ENCODE results near the gene IGSF21.

Gene IGSF21

GRCh38 chr1:18146886-18147285 lies 39.3 kb downstream of the IGSF21 start:
- Histone ChIP-seq H3K27me3 (replicated peaks; ENCODE audit: control insufficient read depth, insufficient read depth, low read length) (peaks cover 1% of the 10 kb centered on the region; the same call in 1 of the 2 replicates), H3K36me3 (ENCODE audit: control insufficient read depth, insufficient read depth, low read length) (no peaks in the 10 kb centered on the region), H3K4me3 (replicated peaks; ENCODE audit: low read depth, low read length) (no peak overlapping the region)
- DNase-seq (ENCODE audit: extremely low read depth, insufficient read length) = no peak
- TF ChIP-seq, protein P1, sequence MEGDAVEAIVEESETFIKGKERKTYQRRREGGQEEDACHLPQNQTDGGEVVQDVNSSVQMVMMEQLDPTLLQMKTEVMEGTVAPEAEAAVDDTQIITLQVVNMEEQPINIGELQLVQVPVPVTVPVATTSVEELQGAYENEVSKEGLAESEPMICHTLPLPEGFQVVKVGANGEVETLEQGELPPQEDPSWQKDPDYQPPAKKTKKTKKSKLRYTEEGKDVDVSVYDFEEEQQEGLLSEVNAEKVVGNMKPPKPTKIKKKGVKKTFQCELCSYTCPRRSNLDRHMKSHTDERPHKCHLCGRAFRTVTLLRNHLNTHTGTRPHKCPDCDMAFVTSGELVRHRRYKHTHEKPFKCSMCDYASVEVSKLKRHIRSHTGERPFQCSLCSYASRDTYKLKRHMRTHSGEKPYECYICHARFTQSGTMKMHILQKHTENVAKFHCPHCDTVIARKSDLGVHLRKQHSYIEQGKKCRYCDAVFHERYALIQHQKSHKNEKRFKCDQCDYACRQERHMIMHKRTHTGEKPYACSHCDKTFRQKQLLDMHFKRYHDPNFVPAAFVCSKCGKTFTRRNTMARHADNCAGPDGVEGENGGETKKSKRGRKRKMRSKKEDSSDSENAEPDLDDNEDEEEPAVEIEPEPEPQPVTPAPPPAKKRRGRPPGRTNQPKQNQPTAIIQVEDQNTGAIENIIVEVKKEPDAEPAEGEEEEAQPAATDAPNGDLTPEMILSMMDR (IDR thresholded peaks at IDR 0.05; ENCODE audit: insufficient read depth, low read length, poor library complexity, severe bottlenecking) = no peak

DNA sequence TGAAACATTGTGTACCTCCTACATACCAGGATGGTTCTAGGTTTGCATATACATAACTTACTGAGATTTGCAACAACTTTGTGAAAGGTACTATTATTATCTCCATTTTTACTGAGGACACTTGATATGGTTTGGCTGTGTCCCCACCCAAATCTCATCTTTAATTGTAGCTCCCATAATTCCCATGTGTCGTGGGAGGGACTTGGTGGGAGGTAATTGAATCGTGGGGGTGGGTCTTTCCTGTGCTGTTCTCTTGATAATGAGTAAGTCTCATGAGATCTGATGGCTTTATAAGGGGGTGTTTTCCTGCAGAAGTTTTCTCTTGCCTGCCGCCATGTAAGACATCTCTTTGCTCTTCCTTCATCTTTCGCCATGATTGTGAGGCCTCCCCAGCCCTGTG lies 40.1 kb downstream of the IGSF21 start:
- Histone ChIP-seq H3K36me3 (ENCODE audit: control insufficient read depth, insufficient read depth, low read length) (no peaks in the 10 kb centered on the region), H3K4me3 (replicated peaks; ENCODE audit: low read depth, low read length) (no peak overlapping the region), H3K27me3 (replicated peaks; ENCODE audit: control insufficient read depth, insufficient read depth, low read length) (peaks cover 1% of the 10 kb centered on the region; the same call in 1 of the 2 replicates)
- TF ChIP-seq, protein P1 (IDR thresholded peaks at IDR 0.05; ENCODE audit: insufficient read depth, low read length, poor library complexity, severe bottlenecking) = no peak
- no peak for DNase-seq (ENCODE audit: extremely low read depth, insufficient read length)

- H3K27me3 ChIP-seq (replicated peaks; ENCODE audit: control insufficient read depth, insufficient read depth, low read length) = peaks cover 1% of the 10 kb centered on the region; the same call in 1 of the 2 replicates
- H3K36me3 ChIP-seq (ENCODE audit: control insufficient read depth, insufficient read depth, low read length) = no peaks in the 10 kb centered on the region
- DNase-seq (ENCODE audit: extremely low read depth, insufficient read length) = no peak
- TF ChIP-seq, protein P1 (IDR thresholded peaks at IDR 0.05; ENCODE audit: insufficient read depth, low read length, poor library complexity, severe bottlenecking) = no peak
- H3K4me3 ChIP-seq (replicated peaks; ENCODE audit: low read depth, low read length) = no peak overlapping the region
These were observed 40.9 kb downstream of the IGSF21 start for GRCh38 chr1:18148461-18148860.

DNA sequence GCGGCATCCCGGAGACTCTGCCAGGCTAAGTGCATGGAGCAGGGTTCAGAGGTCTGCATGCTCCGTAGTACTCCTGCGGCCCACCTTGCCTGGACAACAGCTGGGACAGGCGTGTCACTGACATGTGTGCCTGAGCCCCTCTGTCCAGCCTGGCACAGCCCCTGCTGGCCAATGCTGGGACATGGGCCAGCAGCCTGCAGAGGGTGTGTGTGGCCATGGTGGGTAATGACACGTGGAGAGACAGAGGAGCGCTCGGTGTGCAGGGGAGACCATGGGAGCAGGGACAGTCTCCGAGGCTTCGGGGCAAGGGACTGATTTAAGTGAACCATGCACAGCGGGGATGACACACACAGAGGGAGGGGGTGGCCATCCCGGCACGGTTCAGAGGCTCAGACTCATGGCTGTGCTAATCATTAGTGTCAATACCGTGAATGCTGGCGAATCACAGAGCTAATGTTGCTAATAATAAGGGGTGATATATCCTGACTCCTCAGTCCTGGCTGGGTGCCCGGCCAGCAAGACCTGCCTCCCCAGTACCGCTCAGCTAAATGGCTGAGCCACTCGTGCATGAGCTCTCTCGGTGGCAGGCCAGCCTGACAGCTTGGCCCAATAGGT lies 41.5 kb downstream of the IGSF21 start:
- TF ChIP-seq, protein P1 (IDR thresholded peaks at IDR 0.05; ENCODE audit: insufficient read depth, low read length, poor library complexity, severe bottlenecking) = no peak

GRCh38 chr1:18151436-18152122 lies 44.0 kb downstream of the IGSF21 start:
- no peak for DNase-seq (ENCODE audit: extremely low read depth, insufficient read length)
- Histone ChIP-seq H3K27me3 (replicated peaks; ENCODE audit: control insufficient read depth, insufficient read depth, low read length) (no peaks in the 10 kb centered on the region; the same call in 1 of the 2 replicates), H3K36me3 (ENCODE audit: control insufficient read depth, insufficient read depth, low read length) (no peaks in the 10 kb centered on the region), H3K4me3 (replicated peaks; ENCODE audit: low read depth, low read length) (no peak overlapping the region)
- TF ChIP-seq, protein P1 (IDR thresholded peaks at IDR 0.05; ENCODE audit: insufficient read depth, low read length, poor library complexity, severe bottlenecking) = no peak

More for the DNA sequence above, 41.5 kb downstream of the IGSF21 start:
- peaks cover 1% of the 10 kb centered on the region; the same call in 1 of the 2 replicates for H3K27me3 ChIP-seq (replicated peaks; ENCODE audit: control insufficient read depth, insufficient read depth, low read length)
- no peak overlapping the region for H3K4me3 ChIP-seq (replicated peaks; ENCODE audit: low read depth, low read length)
- no peaks in the 10 kb centered on the region for H3K36me3 ChIP-seq (ENCODE audit: control insufficient read depth, insufficient read depth, low read length)
- no peak for DNase-seq (ENCODE audit: extremely low read depth, insufficient read length)

All from GM06990 (cell line).